Breast epithelium (tissue), 4 donors: ENCODE measurements around the gene TTC27. TPM values are rescaled to one million over a fixed set of nuclear protein-coding genes. Genes with fewer than 3 reads are reported as not detected.

Source experiments
- DNase-seq, 2 donors: peaks; one replicate each; pipeline ENCODE4 v3.0.0-alpha.2; 2019; ENCODE audit warnings: low spot score in 2 of 2
- H3K27ac ChIP-seq, 2 donors: fragments of 200-600 bp; sonication (generic) in 1 of 2; one replicate each; pipeline ENCODE4 v1.5.1; 2016 to 2019; ENCODE audit warnings: mild to moderate bottlenecking in 1 of 2
- H3K27me3 ChIP-seq, 2 donors: fragments of 200-600 bp; sonication (generic) in 1 of 2; one replicate each; pipeline versions ENCODE4 v1.5.1 to v1.6.0; 2017 to 2019; ENCODE audit warnings: control low read depth in 1 of 2, mild to moderate bottlenecking in 1 of 2
- H3K36me3 ChIP-seq: fragments of 200-600 bp; one replicate; pipeline ENCODE4 v1.5.1; 2019
- H3K4me1 ChIP-seq, 2 donors: fragments of 200-600 bp; sonication (generic); one replicate each; pipeline ENCODE4 v1.5.1; 2016 to 2019; ENCODE audit warnings: control low read depth in 1 of 2
- H3K4me3 ChIP-seq, 3 donors: fragments of 200-600 bp; sonication (generic); 1 replicate in 2 of 3; 2 replicates in 1 of 3; pipeline ENCODE4 v1.5.1; 2016 to 2019; ENCODE audit warnings: mild to moderate bottlenecking in 3 of 3, moderate library complexity in 2 of 3
- H3K9me3 ChIP-seq, 2 donors: fragments of 200-600 bp; sonication (generic) in 1 of 2; one replicate each; pipeline ENCODE4 v1.5.1; 2016 to 2019; ENCODE audit warnings: control low read depth in 1 of 2
- CTCF ChIP-seq, 3 donors: fragments of 450-650 bp; IDR thresholded peaks; one replicate each; pipeline ENCODE4 v1.5.1; 2016 to 2017; ENCODE audit warnings: antibody characterized with exemption in 3 of 3, mild to moderate bottlenecking in 3 of 3, moderate library complexity in 3 of 3
- POLR2A ChIP-seq: fragments of 450-650 bp; IDR thresholded peaks from one replicate; pipeline ENCODE4 v1.6.1; 2016; ENCODE audit warnings: antibody characterized with exemption, mild to moderate bottlenecking, moderate library complexity
- POLR2AphosphoS5 ChIP-seq, 3 donors: sonication (generic); formaldehyde crosslinking; IDR thresholded peaks; one replicate each; pipeline ENCODE4 v1.6.1; 2017; ENCODE audit warnings: antibody characterized with exemption in 3 of 3
- intact Hi-C: fragments of 100-400 bp; cut with DNase I; formaldehyde crosslinking; loops from one replicate; pipeline ENCODE4 v1.15.1; 2023; ENCODE audit warnings: low total_unique reads
- total RNA-seq, 3 donors: library from RNA; depleted of rRNA; stranded (reverse); fragments of >200 nt; gene quantifications; one replicate each; pipeline ENCODE4 v1.1.0, GENCODE V29; 2016

The TTC27 gene
- total RNA-seq, 3 donors from 2014 or later = 16.5 to 29.6 (median 19.0) TPM

- H3K36me3 ChIP-seq = no peaks in the 10 kb centered on the region
- no peaks in the 10 kb centered on the region for H3K4me1 ChIP-seq
- no peak overlapping the region for H3K4me3 ChIP-seq
- no peak overlapping the region for H3K27ac ChIP-seq
- H3K9me3 ChIP-seq = no peaks in the 10 kb centered on the region
- TF ChIP-seq POLR2AphosphoS5 (IDR thresholded peaks at IDR 0.05) (no peak), POLR2A (no peak), CTCF (IDR thresholded peaks at IDR 0.05) (no peak)
- no peak for DNase-seq
- intact Hi-C loops = loop anchor here (1.0 kb wide), 1 partner anchor 9 kb away; no protein-coding TSS in a partner anchor
- H3K27me3 ChIP-seq = no peaks in the 10 kb centered on the region
Observed at GRCh38 chr2:32647180-32647651, 19.4 kb downstream of the TTC27 start.

GRCh38 chr2:32652555-32653209 is 24.8 kb downstream of the TTC27 start:
- Histone ChIP-seq H3K4me3 (no peak overlapping the region), H3K9me3 (no peaks in the 10 kb centered on the region), H3K27me3 (no peaks in the 10 kb centered on the region), H3K27ac (no peak overlapping the region), H3K36me3 (no peaks in the 10 kb centered on the region), H3K4me1 (no peaks in the 10 kb centered on the region)
- intact Hi-C loops = no loop called here
- no peak for TF ChIP-seq CTCF (IDR thresholded peaks at IDR 0.05)
- TF ChIP-seq POLR2A = no peak
- TF ChIP-seq POLR2AphosphoS5 (IDR thresholded peaks at IDR 0.05) = no peak
- no peak for DNase-seq

- no peak overlapping the region for H3K27ac ChIP-seq
- H3K27me3 ChIP-seq = no peaks in the 10 kb centered on the region
- TF ChIP-seq POLR2A (no peak), POLR2AphosphoS5 (IDR thresholded peaks at IDR 0.05) (no peak), CTCF (IDR thresholded peaks at IDR 0.05) (no peak)
- H3K36me3 ChIP-seq = no peaks in the 10 kb centered on the region
- no peaks in the 10 kb centered on the region for H3K4me1 ChIP-seq
- DNase-seq = no peak
- intact Hi-C loops = no loop called here
- H3K4me3 ChIP-seq = no peak overlapping the region
- no peaks in the 10 kb centered on the region for H3K9me3 ChIP-seq
Observed at GRCh38 chr2:32656069-32656468, 28.2 kb downstream of the TTC27 start.

- Histone ChIP-seq H3K4me1 (no peaks in the 10 kb centered on the region), H3K36me3 (no peaks in the 10 kb centered on the region), H3K27me3 (no peaks in the 10 kb centered on the region), H3K9me3 (no peaks in the 10 kb centered on the region), H3K27ac (no peak overlapping the region), H3K4me3 (no peak overlapping the region)
- DNase-seq = no peak
- intact Hi-C loops = no loop called here
- TF ChIP-seq POLR2A (no peak), CTCF (IDR thresholded peaks at IDR 0.05) (no peak), POLR2AphosphoS5 (IDR thresholded peaks at IDR 0.05) (no peak)
Observed at GRCh38 chr2:32663864-32664263, 36.0 kb downstream of the TTC27 start.

GRCh38 chr2:32666704-32667103 is 38.9 kb downstream of the TTC27 start:
- no peak for DNase-seq
- Histone ChIP-seq H3K27ac (no peak overlapping the region), H3K9me3 (no peaks in the 10 kb centered on the region), H3K27me3 (no peaks in the 10 kb centered on the region), H3K4me3 (no peak overlapping the region), H3K4me1 (no peaks in the 10 kb centered on the region), H3K36me3 (no peaks in the 10 kb centered on the region)
- intact Hi-C loops = no loop called here
- TF ChIP-seq CTCF (IDR thresholded peaks at IDR 0.05) (no peak), POLR2AphosphoS5 (IDR thresholded peaks at IDR 0.05) (no peak), POLR2A (no peak)
